Thyroid gland (tissue), 4 donors: Measurements from ENCODE around the gene KPNA5. TPM values are rescaled to one million over a fixed set of nuclear protein-coding genes. Genes with fewer than 3 reads are reported as not detected.
A peak's percentile ranks its signal among the peaks of the same experiment; 100 is the strongest.

Source experiments
- DNase-seq, 2 donors: peaks; one replicate each; pipeline ENCODE4 v3.0.0-alpha.2; 2019
- H3K27ac ChIP-seq, 3 donors: fragments of 200-600 bp; sonication (generic); 1 replicate in 2 of 3; 2 replicates in 1 of 3; pipeline ENCODE4 v1.5.1; 2016 to 2019; ENCODE audit warnings: mild to moderate bottlenecking in 1 of 3, moderate library complexity in 1 of 3
- H3K27me3 ChIP-seq: fragments of 200-600 bp; sonication (generic); one replicate; pipeline ENCODE4 v1.5.1; 2019
- H3K36me3 ChIP-seq, 2 donors: fragments of 200-600 bp; sonication (generic); one replicate each; pipeline ENCODE4 v1.5.1; 2016 to 2019
- H3K4me1 ChIP-seq, 2 donors: fragments of 200-600 bp; sonication (generic); one replicate each; pipeline ENCODE4 v1.5.1; 2017 to 2019
- H3K4me3 ChIP-seq, 3 donors: fragments of 200-600 bp; sonication (generic); replicated peaks in 1 of 3; 1 replicate in 2 of 3; 2 replicates in 1 of 3; pipeline ENCODE4 v1.5.1; 2016; ENCODE audit warnings: mild to moderate bottlenecking in 1 of 3
- H3K9me3 ChIP-seq: fragments of 200-600 bp; sonication (generic); one replicate; pipeline ENCODE4 v1.5.1; 2017
- POLR2A ChIP-seq, 2 donors: fragments of 450-650 bp; IDR thresholded peaks; one replicate each; pipeline ENCODE4 v1.6.1; 2017; ENCODE audit warnings: antibody characterized with exemption in 2 of 2, mild to moderate bottlenecking in 2 of 2, moderate library complexity in 1 of 2
- WGBS, 2 donors: methylation state at CpG; one replicate each; pipeline ENCODE4 v1.1.5; 2017; 5-methylcytosine and 5-hydroxymethylcytosine counted together
- intact Hi-C: fragments of 100-400 bp; cut with DNase I; formaldehyde crosslinking; loops from one replicate; pipeline ENCODE4 v1.15.1; 2023
- total RNA-seq, 4 donors: library from RNA; depleted of rRNA; stranded (reverse); fragments of >200 nt; gene quantifications; one replicate each; pipeline ENCODE4 v1.2.3, GENCODE V29; 2016
- TF ChIP-seq, protein P1 (sequence below), 6 experiments: fragments of 200-600 bp in 3 of 6; fragments of 450-650 bp in 3 of 6; sonication (generic) in 3 of 6; IDR thresholded peaks; one replicate each; pipeline ENCODE4 v1.5.1; 2016 to 2019; ENCODE audit warnings: antibody characterized with exemption in 6 of 6, mild to moderate bottlenecking in 2 of 6, inconsistent platforms in 1 of 6, moderate library complexity in 1 of 6

The KPNA5 gene
- total RNA-seq, 4 donors from 2014 or later = 17.7 to 26.1 (median 22.4) TPM

DNA sequence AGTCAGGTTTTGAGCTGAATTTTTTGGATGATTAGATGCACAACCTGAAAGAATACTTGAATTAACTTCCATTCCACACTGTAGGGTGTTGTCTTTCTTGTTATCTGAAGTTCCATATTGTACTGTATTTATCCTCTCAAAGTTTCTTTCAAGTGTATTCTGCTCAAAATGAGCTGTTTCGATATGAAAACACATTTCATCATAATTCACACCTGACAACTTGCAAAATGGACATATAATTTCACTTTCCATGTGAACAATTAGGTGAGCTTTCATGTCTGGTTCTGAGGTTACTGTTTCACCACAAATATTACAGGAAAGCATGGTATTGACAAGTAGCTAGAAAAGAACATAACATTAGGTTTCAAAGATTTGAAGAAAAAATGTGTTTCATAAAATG lies 14.1 kb upstream of the KPNA5 start:
- H3K27me3 ChIP-seq = no peaks in the 10 kb centered on the region
- H3K4me1 ChIP-seq = peaks cover 0 to 11% of the 10 kb centered on the region in 2 donors
- TF ChIP-seq POLR2A (IDR thresholded peaks at IDR 0.05) = no peak
- TF ChIP-seq, protein P1, sequence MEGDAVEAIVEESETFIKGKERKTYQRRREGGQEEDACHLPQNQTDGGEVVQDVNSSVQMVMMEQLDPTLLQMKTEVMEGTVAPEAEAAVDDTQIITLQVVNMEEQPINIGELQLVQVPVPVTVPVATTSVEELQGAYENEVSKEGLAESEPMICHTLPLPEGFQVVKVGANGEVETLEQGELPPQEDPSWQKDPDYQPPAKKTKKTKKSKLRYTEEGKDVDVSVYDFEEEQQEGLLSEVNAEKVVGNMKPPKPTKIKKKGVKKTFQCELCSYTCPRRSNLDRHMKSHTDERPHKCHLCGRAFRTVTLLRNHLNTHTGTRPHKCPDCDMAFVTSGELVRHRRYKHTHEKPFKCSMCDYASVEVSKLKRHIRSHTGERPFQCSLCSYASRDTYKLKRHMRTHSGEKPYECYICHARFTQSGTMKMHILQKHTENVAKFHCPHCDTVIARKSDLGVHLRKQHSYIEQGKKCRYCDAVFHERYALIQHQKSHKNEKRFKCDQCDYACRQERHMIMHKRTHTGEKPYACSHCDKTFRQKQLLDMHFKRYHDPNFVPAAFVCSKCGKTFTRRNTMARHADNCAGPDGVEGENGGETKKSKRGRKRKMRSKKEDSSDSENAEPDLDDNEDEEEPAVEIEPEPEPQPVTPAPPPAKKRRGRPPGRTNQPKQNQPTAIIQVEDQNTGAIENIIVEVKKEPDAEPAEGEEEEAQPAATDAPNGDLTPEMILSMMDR (IDR thresholded peaks at IDR 0.05) = no peak
- DNase-seq = no peak
- intact Hi-C loops = no loop called here
- no peak overlapping the region for H3K4me3 ChIP-seq
- no peaks in the 10 kb centered on the region for H3K9me3 ChIP-seq
- WGBS, 2 donors = 70 to 89% methylated on average over 1 of the region's 1 CpG
- no peaks in the 10 kb centered on the region for H3K36me3 ChIP-seq
- no peak overlapping the region for H3K27ac ChIP-seq

DNA sequence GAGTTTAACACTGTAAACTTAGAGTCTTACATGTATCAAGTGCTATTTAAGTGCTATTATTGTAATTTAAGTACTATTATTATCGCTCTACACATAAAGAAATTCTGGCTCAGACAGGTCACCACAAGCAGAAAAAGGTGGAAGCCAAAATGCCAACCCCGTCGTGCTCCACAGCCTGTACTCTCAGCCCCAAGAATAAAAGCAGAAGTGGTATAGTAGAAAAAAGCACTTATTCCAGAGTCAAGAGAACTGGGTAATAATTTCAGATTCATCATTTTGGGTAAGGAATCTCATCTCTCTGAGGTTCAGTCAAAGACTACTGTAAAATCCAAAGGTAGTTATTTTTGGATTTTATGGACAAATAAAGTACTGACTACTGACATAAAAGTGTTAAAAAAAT lies 13.4 kb upstream of the KPNA5 start:
- Histone ChIP-seq H3K27ac (no peak overlapping the region), H3K4me3 (peak overlapping the region; percentile 43 to 70 (median 53)), H3K36me3 (no peaks in the 10 kb centered on the region), H3K27me3 (no peaks in the 10 kb centered on the region), H3K4me1 (peaks cover 0 to 11% of the 10 kb centered on the region in 2 donors), H3K9me3 (no peaks in the 10 kb centered on the region)
- TF ChIP-seq, protein P1 (IDR thresholded peaks at IDR 0.05) = no peak
- TF ChIP-seq POLR2A (IDR thresholded peaks at IDR 0.05) = no peak
- intact Hi-C loops = no loop called here
- no peak for DNase-seq
- WGBS, 2 donors = 28 to 34% methylated on average over 3 of the region's 3 CpGs

DNA sequence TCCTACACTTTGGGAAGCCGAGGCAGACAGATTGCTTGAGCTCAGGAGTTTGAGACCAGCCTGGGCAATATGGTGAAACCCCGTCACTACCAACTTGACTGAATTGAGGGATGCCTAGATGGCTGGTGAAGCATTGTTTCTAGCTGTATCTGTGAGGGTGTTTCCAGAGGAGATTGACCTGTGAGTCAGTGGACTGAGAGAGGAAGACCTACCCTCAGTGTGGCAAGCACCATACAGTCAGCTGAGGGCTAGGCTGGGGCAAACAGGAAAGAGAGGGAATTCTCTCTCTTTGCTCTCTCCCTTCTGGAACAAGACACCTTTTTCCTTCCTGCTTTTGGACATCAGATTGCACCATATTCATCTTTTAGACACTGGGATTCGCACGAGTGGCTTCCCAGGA lies 8.7 kb upstream of the KPNA5 start:
- DNase-seq = no peak
- Histone ChIP-seq H3K4me1 (peaks cover 0 to 5% of the 10 kb centered on the region in 2 donors), H3K27ac (no peak overlapping the region), H3K9me3 (no peaks in the 10 kb centered on the region), H3K27me3 (no peaks in the 10 kb centered on the region), H3K36me3 (no peaks in the 10 kb centered on the region), H3K4me3 (no peak overlapping the region)
- TF ChIP-seq, protein P1 (IDR thresholded peaks at IDR 0.05) = no peak
- no peak for TF ChIP-seq POLR2A (IDR thresholded peaks at IDR 0.05)
- intact Hi-C loops = no loop called here
- 86 to 89% methylated on average over 4 of the region's 4 CpGs for WGBS, 2 donors

DNA sequence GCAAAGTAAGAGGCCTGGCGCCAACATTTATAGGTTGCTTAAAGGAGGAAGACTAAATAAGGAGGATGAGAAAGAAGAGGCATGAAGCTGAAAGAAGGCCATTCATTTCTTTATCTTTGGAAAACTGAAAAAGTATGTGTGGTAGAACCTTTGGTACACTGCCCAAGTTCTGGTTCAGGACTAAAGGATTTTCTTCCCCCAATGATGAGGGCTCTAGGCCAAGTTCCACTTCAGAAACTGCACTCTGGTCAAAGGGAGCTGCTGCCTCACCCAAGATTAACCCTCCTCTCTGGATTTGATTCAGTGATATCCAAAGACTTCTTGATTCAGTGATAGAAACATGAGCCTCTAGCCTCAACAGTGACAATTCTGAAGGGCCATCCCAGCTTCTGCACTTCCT lies 5.0 kb upstream of the KPNA5 start:
- TF ChIP-seq, protein P1 (IDR thresholded peaks at IDR 0.05) = no peak
- TF ChIP-seq POLR2A (IDR thresholded peaks at IDR 0.05) = no peak
- 92 to 97% methylated on average over 1 of the region's 1 CpG for WGBS, 2 donors
- H3K9me3 ChIP-seq = no peaks in the 10 kb centered on the region
- no peak overlapping the region for H3K27ac ChIP-seq
- DNase-seq = peak; percentile 48 to 51
- no peaks in the 10 kb centered on the region for H3K4me1 ChIP-seq
- H3K27me3 ChIP-seq = no peaks in the 10 kb centered on the region
- no peaks in the 10 kb centered on the region for H3K36me3 ChIP-seq
- intact Hi-C loops = no loop called here
- H3K4me3 ChIP-seq = no peak overlapping the region

DNA sequence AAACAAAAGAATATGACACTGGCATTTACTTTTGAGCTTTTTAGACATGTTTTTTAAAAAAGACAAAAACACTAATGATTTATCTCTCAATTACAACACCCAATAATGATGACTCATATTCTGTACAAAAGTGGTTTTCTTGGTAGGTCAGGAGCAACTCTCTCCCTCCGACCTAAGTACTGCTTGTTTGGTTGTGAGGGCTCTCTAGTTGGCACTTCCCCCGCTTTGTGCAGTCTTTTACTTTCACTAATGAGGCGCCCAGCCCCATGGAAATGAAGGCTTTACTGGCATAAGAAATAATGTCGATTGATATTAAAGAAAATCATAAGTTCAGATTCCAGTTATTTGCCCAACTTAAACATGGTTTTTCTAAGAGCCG lies 1.3 kb downstream of the KPNA5 start:
- Histone ChIP-seq H3K27ac (peak overlapping the region; percentile 86 to 93 (median 89)), H3K9me3 (no peaks in the 10 kb centered on the region), H3K27me3 (no peaks in the 10 kb centered on the region), H3K4me1 (no peaks in the 10 kb centered on the region), H3K4me3 (peak overlapping the region in 2 of 3 donors; percentile 61), H3K36me3 (no peaks in the 10 kb centered on the region)
- TF ChIP-seq, protein P1 (IDR thresholded peaks at IDR 0.05) = no peak
- peak in 1 of 2 donors; percentile 15 for TF ChIP-seq POLR2A (IDR thresholded peaks at IDR 0.05)
- DNase-seq = peak; percentile 61 to 62
- intact Hi-C loops = no loop called here
- WGBS, 2 donors = 36 to 42% methylated on average over 5 of the region's 5 CpGs
